ENCODE data around the gene MACROD2. TPM values are rescaled to one million over a fixed set of nuclear protein-coding genes. Genes with fewer than 3 reads are reported as not detected.

Gene MACROD2
- total and polyA plus RNA-seq, 2 of the 4 experiments (the other 2 are of a cell fraction) = not detected

GRCh38 chr20:15387228-15387627, 1391.9 kb downstream of the MACROD2 start:
- Histone ChIP-seq H2BK120ac (ENCODE audit: low read depth, low read length) (no peak overlapping the region), H3K27ac (ENCODE audit: insufficient read depth, low read length) (no peak overlapping the region), H3K18ac (ENCODE audit: low read depth, low read length) (no peak overlapping the region), H2AK9ac (replicated peaks; ENCODE audit: low read depth, low read length, poor library complexity) (no peak overlapping the region), H4K8ac (ENCODE audit: low read depth in 2 of 2, low read length in 2 of 2) (no peak overlapping the region), H2BK20ac (ENCODE audit: low read depth, low read length) (no peak overlapping the region), H2AFZ (replicated peaks; ENCODE audit: low read length, poor library complexity) (no peak overlapping the region), H3K14ac (replicated peaks; ENCODE audit: low read depth, low read length) (no peak overlapping the region), H3K79me1 (ENCODE audit: low read depth in 1 of 2, low read length in 2 of 2) (no peaks in the 10 kb centered on the region), H3K4me2 (ENCODE audit: low read depth, low read length) (no peak overlapping the region), H3K4me3 (ENCODE audit: insufficient read depth, low read depth, low read length) (no peak overlapping the region), H3K36me3 (ENCODE audit: control insufficient read depth, insufficient read depth, low read length) (no peaks in the 10 kb centered on the region), H3K4ac (ENCODE audit: low read depth, low read length) (no peak overlapping the region), H4K5ac (ENCODE audit: low read depth, low read length) (no peak overlapping the region), H3K56ac (ENCODE audit: extremely low read depth, insufficient read depth, low read length) (no peak overlapping the region), H3K9ac (ENCODE audit: low read depth, low read length) (no peak overlapping the region), H3K9me3 (ENCODE audit: control insufficient read depth, insufficient read depth, low read length) (no peaks in the 10 kb centered on the region; the same call in 1 of the 2 replicates), H3K23ac (ENCODE audit: low read depth, low read length) (no peak overlapping the region), H3K27me3 (ENCODE audit: control insufficient read depth, insufficient read depth, low read length) (no peaks in the 10 kb centered on the region), H3K9me1 (ENCODE audit: insufficient read depth, low read length) (no peaks in the 10 kb centered on the region), H4K91ac (ENCODE audit: insufficient read depth, low read depth, low read length) (no peak overlapping the region), H2BK15ac (ENCODE audit: low read depth, low read length) (no peak overlapping the region), H3K4me1 (ENCODE audit: control insufficient read depth, insufficient read depth, low read length) (no peaks in the 10 kb centered on the region), H4K20me1 (ENCODE audit: insufficient read depth, low read length) (no peaks in the 10 kb centered on the region), H2AK5ac (ENCODE audit: low read depth, low read length) (no peak overlapping the region), H2BK5ac (ENCODE audit: low read depth, low read length, poor library complexity, severe bottlenecking) (no peak overlapping the region)
- DNase-seq (no peak), ATAC-seq (ENCODE audit: low read depth) (no peak)
- BruUV-seq (replicated peaks) = no TSS peak
- TF ChIP-seq POLR2A (IDR thresholded peaks at IDR 0.05; ENCODE audit: low read depth, low read length) (no peak), CHD1 (IDR thresholded peaks at IDR 0.05; ENCODE audit: low read depth, low read length) (no peak), RCOR1 (IDR thresholded peaks at IDR 0.05; ENCODE audit: insufficient replicate concordance, low read length) (no peak)
- POLR2A ChIA-PET (ENCODE audit: unreplicated experiment) = interaction anchor here (0.7 kb wide), 1 partner anchor 306 kb away, joined by 25 read pairs; no protein-coding TSS in a partner anchor
- intact Hi-C loops (cut with micrococcal nuclease) (no loop called here), in situ Hi-C loops (cut with MboI; ENCODE audit: low sequenced_read_pairs) (no loop called here), dilution Hi-C loops (cut with HindIII; ENCODE audit: low sequenced_read_pairs, unreplicated experiment) (no loop called here)
- CTCF ChIA-PET = interaction anchor here (1.4 kb wide), 1 partner anchor 9 kb away, joined by 4 read pairs; no protein-coding TSS in a partner anchor

Measured in IMR-90 (cell line).